ENCODE measurements around the gene YPEL2.

DNA sequence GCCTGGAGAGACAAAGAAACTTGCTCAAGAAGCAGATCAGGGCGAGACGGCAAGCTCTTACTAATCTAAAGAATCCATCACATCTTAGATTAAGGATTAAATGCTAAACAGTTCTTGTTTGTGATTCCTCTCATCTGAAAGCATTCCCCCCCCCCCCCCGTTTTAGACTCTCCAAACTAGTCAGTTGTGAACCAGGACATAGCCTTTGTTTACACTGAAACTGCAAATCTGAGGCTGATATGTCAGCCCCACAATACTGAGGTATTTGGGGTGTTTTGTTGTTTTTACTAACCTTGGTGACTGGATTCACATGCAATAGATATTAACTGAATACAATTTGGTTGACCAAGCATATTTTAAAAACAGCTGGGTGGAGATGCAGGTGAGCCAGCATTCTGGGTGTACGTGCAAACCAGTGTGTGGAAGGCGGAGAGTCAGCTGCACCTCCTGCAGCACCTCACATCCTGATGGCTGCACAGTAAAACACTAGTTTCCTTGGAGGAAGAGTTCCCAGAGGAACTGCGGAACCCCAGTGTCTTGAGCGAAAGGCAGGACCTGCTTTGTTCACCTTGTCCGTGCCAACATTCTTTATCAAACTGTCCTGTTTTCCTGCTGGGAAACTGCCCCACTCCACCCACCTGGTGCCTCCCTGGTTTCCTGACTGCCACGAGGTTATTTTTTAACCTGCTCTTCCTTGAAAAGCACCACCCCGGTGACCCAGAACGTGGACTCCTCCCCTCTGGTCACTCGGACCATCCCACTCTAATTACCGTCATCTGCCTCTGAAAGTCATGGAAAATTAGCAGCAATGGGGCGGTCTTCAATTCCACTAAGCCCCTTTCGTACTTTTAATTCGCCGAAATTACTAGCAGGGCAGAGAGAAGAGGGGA is 1.2 kb upstream of the YPEL2 start:
- TF ChIP-seq, protein P1, sequence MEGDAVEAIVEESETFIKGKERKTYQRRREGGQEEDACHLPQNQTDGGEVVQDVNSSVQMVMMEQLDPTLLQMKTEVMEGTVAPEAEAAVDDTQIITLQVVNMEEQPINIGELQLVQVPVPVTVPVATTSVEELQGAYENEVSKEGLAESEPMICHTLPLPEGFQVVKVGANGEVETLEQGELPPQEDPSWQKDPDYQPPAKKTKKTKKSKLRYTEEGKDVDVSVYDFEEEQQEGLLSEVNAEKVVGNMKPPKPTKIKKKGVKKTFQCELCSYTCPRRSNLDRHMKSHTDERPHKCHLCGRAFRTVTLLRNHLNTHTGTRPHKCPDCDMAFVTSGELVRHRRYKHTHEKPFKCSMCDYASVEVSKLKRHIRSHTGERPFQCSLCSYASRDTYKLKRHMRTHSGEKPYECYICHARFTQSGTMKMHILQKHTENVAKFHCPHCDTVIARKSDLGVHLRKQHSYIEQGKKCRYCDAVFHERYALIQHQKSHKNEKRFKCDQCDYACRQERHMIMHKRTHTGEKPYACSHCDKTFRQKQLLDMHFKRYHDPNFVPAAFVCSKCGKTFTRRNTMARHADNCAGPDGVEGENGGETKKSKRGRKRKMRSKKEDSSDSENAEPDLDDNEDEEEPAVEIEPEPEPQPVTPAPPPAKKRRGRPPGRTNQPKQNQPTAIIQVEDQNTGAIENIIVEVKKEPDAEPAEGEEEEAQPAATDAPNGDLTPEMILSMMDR (IDR thresholded peaks at IDR 0.05; ENCODE audit: insufficient read depth, low read length, poor library complexity, severe bottlenecking): no peak
- no peak for TF ChIP-seq EZH2phosphoT487 (conservative IDR thresholded peaks at IDR 0.05; ENCODE audit: low read length)

All from SU-DHL-6 (cell line).